ENCODE measurements around the gene OXLD1. TPM values are rescaled to one million over a fixed set of nuclear protein-coding genes. Genes with fewer than 3 reads are reported as not detected.

The OXLD1 gene
- polyA plus RNA-seq, 1 of the 3 experiments (the other 2 are of a cell fraction), result 103 TPM

GRCh38 chr17:81638683-81639082 lies 27.7 kb downstream of the OXLD1 start:
- Histone ChIP-seq H3K9ac (no peak overlapping the region), H3K9me3 (no peaks in the 10 kb centered on the region), H3K4me1 (ENCODE audit: control insufficient read depth in 1 of 2, insufficient read depth in 2 of 2, low read depth in 1 of 2, low read length in 1 of 2) (peaks cover 7 to 22% of the 10 kb centered on the region in 2 experiments; a peak in 3 of 4 replicates), H3K27ac (ENCODE audit: low read depth in 2 of 2, low read length in 1 of 2) (no peak overlapping the region), H3K27me3 (ENCODE audit: insufficient read depth) (no peaks in the 10 kb centered on the region), H3K4me2 (no peak overlapping the region), H3K79me2 (ENCODE audit: insufficient read depth) (peaks cover 40% of the 10 kb centered on the region), H2AFZ (ENCODE audit: low read depth) (no peak overlapping the region), H4K20me1 (ENCODE audit: insufficient read depth) (peaks cover 29% of the 10 kb centered on the region), H3F3A (replicated peaks; ENCODE audit: insufficient read depth) (peaks cover 8% of the 10 kb centered on the region), H3K36me3 (replicated peaks in 1 of 2; ENCODE audit: control insufficient read depth in 1 of 2, insufficient read depth in 2 of 2, low read length in 1 of 2) (peaks cover 0 to 7% of the 10 kb centered on the region in 2 experiments), H3K9me2 (no peaks in the 10 kb centered on the region), H3K4me3 (ENCODE audit: low read depth in 2 of 2, low read length in 1 of 2) (no peak overlapping the region)
- DNase-seq, result no peak
- WGBS (ENCODE audit: low lambda C conversion rate), result 54% methylated on average over 4 of the region's 4 CpGs
- TF ChIP-seq MEF2A (IDR thresholded peaks at IDR 0.05; ENCODE audit: borderline replicate concordance, low read depth), result no peak
- TF ChIP-seq ELF1 (IDR thresholded peaks at IDR 0.05), result no peak
- TF ChIP-seq TAF1 (IDR thresholded peaks at IDR 0.05; ENCODE audit: borderline replicate concordance, low read depth, low read length), result no peak
- no peak for TF ChIP-seq EP300 (IDR thresholded peaks at IDR 0.05; ENCODE audit: borderline replicate concordance in 1 of 2, low read depth in 1 of 2, low read length in 1 of 2)
- no peak for TF ChIP-seq FOXJ3 (CRISPR knock-in tag; IDR thresholded peaks at IDR 0.05)
- TF ChIP-seq, protein P1, sequence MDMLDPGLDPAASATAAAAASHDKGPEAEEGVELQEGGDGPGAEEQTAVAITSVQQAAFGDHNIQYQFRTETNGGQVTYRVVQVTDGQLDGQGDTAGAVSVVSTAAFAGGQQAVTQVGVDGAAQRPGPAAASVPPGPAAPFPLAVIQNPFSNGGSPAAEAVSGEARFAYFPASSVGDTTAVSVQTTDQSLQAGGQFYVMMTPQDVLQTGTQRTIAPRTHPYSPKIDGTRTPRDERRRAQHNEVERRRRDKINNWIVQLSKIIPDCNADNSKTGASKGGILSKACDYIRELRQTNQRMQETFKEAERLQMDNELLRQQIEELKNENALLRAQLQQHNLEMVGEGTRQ (IDR thresholded peaks at IDR 0.05; ENCODE audit: borderline replicate concordance, low read depth, low read length), result no peak
- no peak for TF ChIP-seq RXRA (IDR thresholded peaks at IDR 0.05; ENCODE audit: borderline replicate concordance, low read depth)
- TF ChIP-seq, protein P2, sequence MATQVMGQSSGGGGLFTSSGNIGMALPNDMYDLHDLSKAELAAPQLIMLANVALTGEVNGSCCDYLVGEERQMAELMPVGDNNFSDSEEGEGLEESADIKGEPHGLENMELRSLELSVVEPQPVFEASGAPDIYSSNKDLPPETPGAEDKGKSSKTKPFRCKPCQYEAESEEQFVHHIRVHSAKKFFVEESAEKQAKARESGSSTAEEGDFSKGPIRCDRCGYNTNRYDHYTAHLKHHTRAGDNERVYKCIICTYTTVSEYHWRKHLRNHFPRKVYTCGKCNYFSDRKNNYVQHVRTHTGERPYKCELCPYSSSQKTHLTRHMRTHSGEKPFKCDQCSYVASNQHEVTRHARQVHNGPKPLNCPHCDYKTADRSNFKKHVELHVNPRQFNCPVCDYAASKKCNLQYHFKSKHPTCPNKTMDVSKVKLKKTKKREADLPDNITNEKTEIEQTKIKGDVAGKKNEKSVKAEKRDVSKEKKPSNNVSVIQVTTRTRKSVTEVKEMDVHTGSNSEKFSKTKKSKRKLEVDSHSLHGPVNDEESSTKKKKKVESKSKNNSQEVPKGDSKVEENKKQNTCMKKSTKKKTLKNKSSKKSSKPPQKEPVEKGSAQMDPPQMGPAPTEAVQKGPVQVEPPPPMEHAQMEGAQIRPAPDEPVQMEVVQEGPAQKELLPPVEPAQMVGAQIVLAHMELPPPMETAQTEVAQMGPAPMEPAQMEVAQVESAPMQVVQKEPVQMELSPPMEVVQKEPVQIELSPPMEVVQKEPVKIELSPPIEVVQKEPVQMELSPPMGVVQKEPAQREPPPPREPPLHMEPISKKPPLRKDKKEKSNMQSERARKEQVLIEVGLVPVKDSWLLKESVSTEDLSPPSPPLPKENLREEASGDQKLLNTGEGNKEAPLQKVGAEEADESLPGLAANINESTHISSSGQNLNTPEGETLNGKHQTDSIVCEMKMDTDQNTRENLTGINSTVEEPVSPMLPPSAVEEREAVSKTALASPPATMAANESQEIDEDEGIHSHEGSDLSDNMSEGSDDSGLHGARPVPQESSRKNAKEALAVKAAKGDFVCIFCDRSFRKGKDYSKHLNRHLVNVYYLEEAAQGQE (IDR thresholded peaks at IDR 0.05; ENCODE audit: low read depth, low read length), result no peak
- TF ChIP-seq RAD21 (IDR thresholded peaks at IDR 0.05; ENCODE audit: low read length), result no peak
- no peak for TF ChIP-seq MXI1 (IDR thresholded peaks at IDR 0.05; ENCODE audit: low read depth, low read length)
- TF ChIP-seq SIN3A (IDR thresholded peaks at IDR 0.05; ENCODE audit: borderline replicate concordance, low read depth, low read length), result no peak
- TF ChIP-seq FOSL2 (IDR thresholded peaks at IDR 0.05; ENCODE audit: borderline replicate concordance, low read depth), result no peak
- TF ChIP-seq, protein P3, sequence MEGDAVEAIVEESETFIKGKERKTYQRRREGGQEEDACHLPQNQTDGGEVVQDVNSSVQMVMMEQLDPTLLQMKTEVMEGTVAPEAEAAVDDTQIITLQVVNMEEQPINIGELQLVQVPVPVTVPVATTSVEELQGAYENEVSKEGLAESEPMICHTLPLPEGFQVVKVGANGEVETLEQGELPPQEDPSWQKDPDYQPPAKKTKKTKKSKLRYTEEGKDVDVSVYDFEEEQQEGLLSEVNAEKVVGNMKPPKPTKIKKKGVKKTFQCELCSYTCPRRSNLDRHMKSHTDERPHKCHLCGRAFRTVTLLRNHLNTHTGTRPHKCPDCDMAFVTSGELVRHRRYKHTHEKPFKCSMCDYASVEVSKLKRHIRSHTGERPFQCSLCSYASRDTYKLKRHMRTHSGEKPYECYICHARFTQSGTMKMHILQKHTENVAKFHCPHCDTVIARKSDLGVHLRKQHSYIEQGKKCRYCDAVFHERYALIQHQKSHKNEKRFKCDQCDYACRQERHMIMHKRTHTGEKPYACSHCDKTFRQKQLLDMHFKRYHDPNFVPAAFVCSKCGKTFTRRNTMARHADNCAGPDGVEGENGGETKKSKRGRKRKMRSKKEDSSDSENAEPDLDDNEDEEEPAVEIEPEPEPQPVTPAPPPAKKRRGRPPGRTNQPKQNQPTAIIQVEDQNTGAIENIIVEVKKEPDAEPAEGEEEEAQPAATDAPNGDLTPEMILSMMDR (IDR thresholded peaks at IDR 0.05), result no peak
- no peak for TF ChIP-seq RFX5 (IDR thresholded peaks at IDR 0.05; ENCODE audit: low read length)
- TF ChIP-seq GATA2 (CRISPR knock-in tag; IDR thresholded peaks at IDR 0.05), result no peak
- TF ChIP-seq SMC3 (IDR thresholded peaks at IDR 0.05; ENCODE audit: low read depth, low read length), result no peak
- TF ChIP-seq POLR2AphosphoS5 (IDR thresholded peaks at IDR 0.05; ENCODE audit: low read depth, low read length), result no peak
- CTCF ChIA-PET, result interaction anchor here (0.9 kb wide), 1 partner anchor 100 kb away, joined by 3 read pairs; no protein-coding TSS in a partner anchor
- POLR2A ChIA-PET, result interaction anchor here (0.6 kb wide), 1 partner anchor 376 kb away, joined by 4 read pairs; no protein-coding TSS in a partner anchor
